Measurements from ENCODE around the gene PPP1CA.
"Not testable (repeated sequence)": the region's sequence is repeated elsewhere in the genome, so short reads cannot be mapped to it uniquely, and the experiment has no call there.

The PPP1CA gene

DNA sequence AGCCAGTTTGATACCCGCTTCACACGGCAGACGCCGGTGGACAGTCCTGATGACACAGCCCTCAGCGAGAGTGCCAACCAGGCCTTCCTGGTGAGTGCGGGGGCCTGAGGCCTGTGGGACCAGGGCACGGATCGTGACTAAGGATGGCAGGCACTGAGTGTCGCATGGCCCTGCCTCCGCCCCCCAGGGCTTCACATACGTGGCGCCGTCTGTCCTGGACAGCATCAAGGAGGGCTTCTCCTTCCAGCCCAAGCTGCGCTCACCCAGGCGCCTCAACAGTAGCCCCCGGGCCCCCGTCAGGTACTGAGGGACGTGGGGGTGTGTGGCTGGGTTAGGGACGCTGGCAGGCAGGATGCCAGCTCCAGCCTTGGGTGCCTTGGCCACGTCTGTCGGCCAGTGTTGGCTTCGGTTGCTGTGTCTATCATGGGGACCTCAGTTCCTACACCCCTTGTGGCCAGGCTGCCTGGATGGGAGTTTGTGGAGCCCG is 32.8 kb upstream of the PPP1CA start:
- no peak for DNase-seq (ENCODE audit: low read depth)

DNA sequence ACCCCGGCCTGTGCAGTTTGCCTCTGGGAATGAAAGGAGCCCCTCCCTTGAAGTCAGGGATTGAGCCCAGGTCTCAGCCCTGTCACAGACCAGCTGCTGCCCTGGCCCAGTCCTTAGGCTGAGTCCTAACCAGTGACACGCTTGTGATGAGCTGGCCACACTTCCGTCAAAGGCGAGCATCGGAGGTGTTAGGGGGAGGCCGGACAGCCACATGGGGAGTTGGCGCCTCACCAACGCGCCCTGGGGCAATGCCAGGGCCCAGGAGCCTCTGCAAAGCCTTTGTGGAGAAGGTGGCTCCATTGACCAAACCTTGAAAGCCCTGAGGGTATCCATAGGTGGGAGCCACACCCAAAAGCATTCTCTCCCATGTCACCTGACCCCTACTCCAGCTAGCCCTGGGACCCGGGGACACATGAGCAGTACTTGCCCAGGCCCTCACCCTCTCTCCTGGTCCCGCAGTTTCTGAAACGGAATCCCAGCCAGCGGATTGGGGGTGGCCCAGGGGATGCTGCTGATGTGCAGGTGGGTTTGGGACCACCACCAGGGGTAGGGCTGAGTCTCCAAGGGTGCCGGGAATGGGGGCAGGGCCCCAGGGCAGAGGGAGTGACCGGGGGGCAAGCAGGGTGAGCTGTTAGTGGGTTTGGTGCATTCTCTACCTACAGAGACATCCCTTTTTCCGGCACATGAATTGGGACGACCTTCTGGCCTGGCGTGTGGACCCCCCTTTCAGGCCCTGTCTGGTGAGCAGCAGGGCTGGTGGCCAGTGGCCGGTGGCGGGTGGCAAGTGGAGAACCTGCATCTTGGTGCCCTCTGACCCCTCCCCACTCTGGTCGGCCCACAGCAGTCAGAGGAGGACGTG is 32.1 kb upstream of the PPP1CA start:
- DNase-seq (ENCODE audit: low read depth): no peak

DNA sequence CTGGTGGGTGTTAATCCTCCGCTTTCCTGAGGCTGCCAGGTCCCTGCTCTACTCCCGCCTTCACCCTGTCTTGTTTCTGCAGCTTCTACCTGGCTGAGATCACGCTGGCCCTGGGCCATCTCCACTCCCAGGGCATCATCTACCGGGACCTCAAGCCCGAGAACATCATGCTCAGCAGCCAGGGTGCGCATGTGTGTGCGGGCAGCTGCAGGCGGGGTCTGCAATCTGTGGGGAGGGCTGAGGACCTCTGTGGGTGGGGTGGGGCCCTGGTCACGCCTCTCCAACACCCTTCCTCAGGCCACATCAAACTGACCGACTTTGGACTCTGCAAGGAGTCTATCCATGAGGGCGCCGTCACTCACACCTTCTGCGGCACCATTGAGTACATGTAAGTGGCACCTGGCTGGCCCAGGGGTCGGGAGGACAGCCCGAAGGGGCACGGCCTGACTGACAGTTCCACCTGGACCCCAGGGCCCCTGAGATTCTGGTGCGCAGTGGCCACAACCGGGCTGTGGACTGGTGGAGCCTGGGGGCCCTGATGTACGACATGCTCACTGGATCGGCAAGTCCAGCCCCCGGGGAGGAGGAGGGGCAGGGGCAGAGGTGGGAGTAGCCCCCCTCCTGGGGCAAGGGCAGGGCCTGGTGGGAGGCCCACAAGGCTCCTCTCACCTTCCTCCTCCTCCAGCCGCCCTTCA is 31.1 kb upstream of the PPP1CA start:
- no peak for DNase-seq (ENCODE audit: low read depth)

DNA sequence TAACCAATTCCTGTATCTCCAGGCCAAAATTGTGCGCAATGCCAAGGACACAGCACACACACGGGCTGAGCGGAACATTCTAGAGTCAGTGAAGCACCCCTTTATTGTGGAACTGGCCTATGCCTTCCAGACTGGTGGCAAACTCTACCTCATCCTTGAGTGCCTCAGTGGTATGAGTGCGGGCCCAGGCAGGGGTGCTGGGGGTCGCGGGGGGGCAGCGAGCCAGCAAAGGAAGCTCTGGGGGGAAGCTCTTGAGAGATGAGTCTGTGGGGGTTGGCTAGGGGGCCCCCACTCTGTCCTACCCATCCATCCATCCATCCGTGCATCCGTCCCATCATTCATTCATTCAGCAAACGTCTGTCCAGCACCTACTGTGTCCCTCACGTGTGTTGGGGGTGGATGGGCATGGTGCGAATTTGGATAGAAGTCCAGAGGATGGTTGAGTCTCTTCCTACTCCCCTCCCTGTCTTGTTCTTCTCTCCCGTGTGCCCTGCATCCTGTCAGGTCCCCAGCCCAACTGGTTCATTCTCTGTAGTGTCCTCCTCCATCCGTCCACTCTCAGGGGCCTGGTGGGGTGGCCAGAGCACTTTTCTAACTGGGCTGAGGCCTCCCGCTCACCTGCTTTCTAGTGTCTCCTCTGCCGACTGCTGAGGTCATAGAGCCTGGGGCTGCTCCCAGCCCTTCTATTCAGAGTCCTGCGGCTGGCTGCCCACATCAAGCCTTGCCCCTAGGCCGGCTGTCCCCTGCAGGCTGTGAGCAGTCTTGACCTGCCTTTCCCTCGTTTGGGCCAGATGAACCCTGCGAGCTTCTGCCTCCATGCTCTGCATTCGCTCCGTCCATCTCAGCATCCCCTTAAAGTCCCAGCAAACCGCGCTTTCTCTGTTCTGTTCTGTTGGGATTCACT is 29.9 kb upstream of the PPP1CA start:
- no peak for DNase-seq (ENCODE audit: low read depth)

DNA sequence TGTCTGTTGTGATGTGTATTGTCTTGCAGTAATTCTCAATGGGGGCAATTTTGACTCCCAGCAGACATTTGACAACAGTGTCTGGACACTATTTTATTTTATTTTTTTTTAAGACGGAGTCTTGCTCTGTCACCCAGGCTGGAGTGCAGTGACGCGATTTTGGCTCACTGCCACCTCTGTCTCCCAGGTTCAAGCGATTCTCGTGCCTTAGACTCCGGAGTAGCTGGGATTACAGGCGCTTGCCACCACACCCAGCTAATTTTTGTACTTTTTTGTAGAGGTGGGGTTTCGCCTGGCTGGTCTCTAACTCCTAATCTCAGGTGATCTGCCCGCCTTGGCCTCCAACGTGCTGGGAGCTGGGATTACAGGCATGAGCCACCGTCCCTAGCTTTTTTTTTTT is 28.1 kb upstream of the PPP1CA start:
- no peak for DNase-seq (ENCODE audit: low read depth)

DNA sequence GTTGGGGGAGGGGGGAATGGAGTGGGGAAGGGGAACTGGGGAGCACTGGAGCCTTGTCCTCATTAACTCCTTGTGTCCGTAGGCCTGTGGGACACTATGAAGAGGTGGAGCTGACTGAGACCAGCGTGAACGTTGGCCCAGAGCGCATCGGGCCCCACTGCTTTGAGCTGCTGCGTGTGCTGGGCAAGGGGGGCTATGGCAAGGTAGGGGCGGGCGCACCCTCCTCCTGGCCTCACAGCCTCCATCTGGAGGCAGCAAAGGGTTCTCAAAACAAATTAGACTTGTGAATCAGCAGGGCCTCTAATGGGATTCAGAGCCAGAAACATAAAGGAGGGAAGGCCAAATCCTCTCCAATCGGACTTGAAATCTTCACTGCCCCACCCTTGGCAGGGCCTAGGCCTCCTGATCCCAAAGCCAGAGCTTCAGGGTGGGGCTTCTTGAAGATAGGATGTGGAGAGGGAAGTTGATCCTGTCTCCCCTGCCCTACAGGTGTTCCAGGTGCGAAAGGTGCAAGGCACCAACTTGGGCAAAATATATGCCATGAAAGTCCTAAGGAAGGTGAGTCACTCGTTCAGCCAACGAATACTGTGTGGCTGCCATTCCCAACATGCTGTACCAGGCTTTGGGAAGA is 27.5 kb upstream of the PPP1CA start:
- no peak for DNase-seq (ENCODE audit: low read depth)

DNA sequence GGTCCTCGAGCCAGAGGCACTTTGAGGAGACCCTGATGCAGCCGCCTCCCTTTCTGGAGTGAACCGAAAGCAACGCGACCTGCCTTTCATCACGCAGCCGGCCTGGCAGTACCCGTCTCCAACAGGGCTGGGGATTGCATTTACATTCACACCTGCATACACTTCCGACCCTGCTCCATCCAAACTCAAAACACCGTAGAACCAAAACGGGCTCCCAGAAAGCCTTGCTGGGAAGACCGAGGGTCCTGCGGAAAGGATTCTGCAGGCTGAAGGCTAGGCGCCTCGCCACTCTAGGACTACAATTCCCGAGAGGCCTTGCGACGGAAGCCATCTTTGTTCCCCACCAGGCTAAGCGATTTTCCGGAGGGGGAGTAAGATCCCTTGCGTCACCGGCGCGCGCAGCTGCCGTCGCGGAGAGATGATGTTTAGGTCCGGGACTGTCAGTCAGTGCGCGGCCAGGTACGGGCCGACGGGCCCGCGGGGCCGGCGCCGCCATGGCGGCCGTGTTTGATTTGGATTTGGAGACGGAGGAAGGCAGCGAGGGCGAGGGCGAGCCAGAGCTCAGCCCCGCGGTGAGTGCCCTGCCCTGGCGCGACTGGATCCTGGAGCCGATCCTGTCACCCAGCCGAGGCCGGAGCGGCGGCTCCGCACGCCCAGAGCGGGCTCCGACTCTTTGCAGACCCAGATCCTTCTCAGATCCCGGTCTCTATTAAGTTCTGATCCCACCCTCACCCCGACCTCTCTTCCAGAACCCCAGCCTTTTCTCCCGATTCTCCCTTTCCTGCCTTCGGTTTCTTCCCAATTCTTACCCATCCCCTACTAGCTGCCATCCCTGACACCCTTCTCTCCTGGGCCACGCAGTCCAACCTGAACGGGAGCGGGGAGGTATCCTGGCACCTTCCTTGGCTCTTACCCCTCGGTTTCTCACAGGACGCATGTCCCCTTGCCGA is 26.7 kb upstream of the PPP1CA start, which contains the start of gene RPS6KB2:
TSS of gene RPS6KB2 (plus strand) at position 443 of the 950 bp plus-strand sequence. CDS start at position 495, 52 bp downstream.
- DNase-seq (ENCODE audit: low read depth): peak; percentile 99

DNA sequence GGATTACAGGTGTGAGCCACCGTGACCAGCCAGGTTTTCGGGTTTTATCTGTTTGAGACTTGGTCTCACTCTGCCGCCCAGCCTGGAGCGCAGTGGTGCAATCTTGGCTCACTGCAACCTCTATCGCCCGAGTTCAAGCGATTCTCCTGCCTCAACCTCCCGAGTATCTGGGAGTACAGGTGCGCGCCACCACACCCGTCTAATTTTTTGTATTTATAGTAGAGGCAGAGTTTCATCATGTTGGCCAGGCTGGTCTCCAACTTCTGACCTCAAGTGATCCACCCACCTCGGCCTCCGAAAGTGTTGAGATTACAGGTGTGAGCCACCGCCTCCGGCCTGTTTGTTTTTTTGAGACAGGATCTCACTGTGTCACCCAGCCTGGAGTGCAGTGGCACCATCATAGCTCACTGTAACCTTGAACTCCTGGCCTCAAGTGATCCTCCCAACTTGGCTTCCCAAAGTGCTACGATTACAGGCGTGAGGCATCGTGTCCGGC is 25.8 kb upstream of the PPP1CA start:
- not testable (repeated sequence) for DNase-seq (ENCODE audit: low read depth)

DNA sequence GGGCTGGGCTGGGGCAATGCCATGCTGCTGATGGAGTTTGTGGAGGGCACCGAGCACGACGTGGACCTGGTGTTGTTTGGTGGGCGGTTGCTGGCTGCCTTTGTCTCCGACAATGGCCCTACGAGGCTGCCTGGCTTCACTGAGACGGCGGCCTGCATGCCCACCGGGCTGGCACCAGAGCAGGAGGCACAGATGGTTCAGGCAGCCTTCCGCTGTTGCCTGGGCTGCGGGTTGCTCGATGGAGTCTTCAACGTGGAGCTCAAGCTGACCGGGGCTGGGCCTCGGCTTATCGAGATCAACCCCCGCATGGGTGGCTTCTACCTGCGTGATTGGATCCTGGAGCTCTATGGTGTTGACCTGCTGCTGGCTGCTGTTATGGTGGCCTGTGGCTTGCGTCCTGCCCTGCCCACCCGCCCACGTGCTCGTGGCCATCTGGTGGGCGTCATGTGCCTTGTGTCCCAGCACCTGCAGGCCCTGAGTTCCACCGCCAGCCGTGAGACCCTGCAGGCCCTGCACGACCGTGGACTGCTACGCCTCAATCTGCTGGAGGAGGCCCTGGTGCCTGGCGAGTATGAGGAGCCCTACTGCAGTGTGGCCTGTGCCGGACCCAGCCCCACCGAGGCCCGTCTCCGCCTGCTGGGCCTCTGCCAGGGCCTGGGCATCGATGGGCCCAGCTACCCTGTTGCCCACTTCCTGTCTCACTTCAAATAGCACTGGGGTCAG is 22.4 kb upstream of the PPP1CA start:
- no peak for DNase-seq (ENCODE audit: low read depth)

DNA sequence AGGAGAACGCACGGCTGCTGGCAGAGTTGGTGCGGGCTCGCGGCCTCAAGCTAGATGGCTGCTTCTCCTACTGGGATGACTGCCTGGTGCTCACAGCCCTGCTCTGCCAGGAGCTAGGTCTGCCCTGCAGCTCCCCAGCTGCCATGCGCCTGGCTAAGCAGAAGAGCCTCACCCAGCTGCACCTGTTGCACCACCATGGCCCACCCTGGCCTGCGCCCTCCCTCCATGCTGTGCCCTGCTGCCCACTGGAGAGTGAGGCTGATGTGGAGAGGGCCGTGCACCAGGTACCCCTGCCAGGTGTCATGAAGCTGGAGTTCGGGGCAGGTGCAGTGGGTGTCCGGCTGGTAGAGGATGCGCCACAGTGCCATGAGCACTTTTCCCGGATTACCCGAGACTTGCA is 21.8 kb upstream of the PPP1CA start:
- DNase-seq (ENCODE audit: low read depth): no peak

DNA sequence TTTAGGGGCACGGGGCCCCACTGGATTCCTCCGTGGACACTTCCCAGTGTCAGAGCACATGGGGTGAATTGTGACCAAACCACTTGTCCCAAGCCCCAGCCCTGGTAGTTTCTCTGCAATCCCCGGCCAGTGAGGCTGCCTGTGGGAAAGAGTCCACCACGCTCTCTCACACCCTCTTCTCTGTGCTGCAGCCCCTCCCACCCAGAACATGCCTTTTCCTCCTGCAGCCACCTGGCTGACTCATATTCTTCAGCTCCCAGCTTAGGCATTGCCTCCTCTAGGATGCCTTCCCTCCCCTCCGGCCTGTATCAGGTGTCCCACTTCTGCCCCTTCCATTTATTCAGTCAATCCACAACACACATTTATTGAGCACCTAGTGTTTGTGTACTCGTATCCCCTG is 21.2 kb upstream of the PPP1CA start:
- no peak for DNase-seq (ENCODE audit: low read depth)

DNA sequence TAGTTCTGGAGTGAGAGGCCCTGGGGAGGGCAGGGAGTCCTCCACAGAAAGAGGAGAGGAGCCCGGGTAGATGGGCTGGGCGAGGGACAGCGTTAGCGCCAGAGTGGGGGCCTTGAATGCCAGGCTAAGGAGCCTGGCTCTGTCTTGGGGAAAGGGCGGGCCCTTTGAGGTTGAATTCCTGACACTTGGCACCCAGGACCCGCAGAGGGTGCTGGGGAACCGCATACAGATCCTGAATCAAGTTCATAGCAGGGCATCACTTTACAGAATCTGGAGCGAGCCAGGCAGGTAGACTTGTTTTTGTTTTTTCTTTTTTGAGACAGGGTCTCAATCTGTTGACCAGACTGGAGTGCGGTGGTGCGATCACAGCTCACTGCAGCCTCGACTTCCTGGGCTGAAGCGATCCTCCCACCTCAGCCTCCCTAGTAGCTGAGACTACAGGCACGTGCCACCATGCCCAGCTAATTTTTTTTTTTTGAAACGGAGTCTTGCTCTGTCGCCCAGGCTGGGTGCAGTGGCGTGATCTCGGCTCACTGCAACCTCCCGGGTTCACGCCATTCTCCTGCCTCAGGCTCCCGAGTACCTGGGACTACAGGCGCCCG is 19.9 kb upstream of the PPP1CA start:
- DNase-seq (ENCODE audit: low read depth): no peak

DNA sequence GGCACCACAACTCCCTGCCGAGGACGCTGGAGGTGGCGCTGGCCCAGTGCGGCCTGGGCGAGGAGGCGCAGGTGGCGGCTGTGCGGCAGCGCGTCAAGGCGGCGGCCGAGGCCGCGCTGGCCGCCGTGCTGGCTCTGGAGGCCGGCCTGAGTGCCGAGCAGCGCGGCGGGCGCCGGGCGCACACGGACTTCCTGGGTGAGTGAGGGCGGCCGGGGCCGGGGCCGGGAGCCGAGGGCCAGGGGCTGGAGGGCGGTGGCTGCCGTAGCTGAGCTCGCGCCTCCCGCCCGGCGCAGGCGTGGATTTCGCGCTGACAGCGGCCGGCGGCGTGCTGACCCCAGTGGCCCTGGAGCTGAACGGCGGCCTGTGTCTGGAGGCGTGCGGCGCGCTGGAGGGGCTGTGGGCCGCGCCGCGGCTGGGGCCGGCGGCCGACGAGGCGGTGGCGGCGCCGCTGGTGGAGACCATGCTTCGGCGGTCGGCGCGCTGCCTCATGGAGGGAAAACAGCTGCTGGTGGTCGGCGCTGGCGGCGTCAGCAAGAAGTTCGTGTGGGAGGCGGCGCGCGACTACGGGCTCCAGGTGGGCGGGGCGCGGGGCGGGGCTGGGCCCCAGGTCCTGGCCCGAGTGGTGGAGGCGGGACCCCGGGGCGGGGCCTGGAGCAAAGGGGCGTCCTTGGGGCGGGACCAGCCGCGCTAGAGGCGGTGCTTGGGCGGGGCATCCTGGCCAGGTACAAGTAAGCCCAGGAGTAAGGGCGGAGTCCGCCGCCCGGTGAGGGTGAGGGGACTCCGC is 19.2 kb upstream of the PPP1CA start:
- peak; percentile 98 for DNase-seq (ENCODE audit: low read depth)

DNA sequence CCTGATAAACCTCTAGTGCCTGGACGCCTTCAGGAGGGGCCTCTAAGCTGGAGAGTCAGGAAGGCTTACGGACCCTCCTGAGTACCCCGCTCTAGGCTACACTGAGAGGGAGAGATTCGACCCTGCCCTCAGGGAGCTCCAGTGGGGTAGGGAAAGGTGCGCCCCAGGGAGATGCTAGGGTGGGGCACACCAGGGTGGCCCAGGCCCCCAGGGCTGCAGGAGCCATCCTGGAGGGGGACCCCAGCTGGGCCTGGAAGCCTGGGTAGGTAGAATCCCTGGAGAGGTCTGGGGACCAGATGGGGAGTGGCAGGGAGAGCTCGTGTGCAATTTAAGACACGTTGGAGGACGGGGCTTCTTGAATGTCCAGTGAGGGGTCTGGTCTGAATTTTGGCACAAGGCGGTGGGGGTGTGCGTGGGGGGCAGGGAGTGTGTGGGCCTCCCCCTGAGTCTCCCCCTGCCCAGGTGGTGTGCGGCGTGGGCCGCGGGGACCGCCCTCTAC is 18.5 kb upstream of the PPP1CA start:
- no peak for DNase-seq (ENCODE audit: low read depth)

DNA sequence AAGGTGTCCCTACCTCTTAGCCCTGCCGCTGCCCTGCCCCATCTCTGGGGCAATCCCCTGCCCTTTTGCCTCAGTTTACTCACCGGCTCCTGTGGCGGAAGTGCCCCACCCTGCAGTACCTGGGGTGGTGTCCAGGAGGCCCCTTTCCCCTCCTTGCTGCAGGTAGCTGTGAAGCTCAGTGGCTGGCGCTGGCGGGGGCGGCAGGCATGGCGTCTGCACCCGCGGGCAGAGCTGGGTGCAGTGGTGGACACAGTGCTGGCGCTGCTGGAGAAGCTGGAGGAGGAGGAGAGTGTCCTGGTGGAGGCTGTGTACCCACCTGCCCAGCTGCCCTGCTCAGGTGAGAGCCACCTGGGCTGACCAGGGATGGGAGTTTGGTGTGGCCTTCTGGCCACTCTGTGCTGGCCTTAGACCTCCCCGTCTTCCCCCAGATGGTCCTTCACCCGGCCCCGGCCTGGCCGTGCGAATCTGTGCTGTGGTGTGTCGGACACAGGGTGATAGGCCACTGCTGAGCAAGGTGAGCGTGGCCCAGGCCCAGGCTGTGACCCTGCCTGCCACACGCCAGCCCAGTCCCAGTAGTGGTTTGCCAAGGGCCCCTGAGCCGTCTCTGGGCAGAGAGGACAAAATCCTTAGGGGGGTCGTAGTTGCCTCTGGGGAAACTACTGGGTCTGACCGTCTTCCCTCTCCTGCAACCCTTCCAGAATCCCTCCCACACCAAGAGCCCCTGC is 17.8 kb upstream of the PPP1CA start:
- DNase-seq (ENCODE audit: low read depth): no peak

DNA sequence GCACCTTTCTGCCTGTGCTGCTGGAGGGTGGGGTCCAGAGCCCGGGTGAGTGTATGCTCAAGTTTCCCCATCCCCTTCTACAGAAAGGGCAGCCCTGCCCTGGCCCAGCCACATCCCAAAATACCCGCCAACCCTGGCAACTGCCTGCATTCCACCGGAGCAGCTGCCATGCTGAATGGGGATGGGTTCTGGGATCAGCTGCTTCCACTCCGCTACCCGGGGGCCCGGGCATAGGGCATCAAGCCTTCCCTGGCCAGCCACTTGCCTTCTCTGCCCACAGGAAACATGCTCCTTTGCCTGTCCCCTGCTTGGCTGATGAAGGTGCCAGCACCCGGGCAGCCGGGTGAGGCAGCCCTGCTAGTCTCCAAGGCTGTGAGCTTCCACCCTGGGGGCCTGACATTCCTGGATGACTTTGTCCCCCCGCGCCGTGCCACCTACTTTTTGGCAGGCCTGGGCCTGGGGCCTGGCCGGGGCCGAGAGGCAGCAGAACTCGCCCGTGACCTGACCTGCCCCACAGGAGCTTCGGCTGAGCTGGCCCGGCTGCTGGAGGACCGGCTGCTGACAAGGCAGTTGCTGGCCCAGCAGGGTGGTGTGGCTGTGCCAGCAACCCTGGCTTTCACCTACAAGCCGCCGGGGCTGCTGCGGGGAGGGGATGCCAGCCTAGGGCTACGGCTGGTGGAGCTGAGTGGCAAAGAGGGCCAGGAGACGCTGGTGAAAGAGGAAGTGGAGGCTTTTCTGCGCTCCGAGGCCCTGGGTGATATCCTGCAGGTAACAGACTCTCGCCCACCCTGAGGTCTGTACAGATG is 17.0 kb upstream of the PPP1CA start:
- DNase-seq (ENCODE audit: low read depth): no peak

DNA sequence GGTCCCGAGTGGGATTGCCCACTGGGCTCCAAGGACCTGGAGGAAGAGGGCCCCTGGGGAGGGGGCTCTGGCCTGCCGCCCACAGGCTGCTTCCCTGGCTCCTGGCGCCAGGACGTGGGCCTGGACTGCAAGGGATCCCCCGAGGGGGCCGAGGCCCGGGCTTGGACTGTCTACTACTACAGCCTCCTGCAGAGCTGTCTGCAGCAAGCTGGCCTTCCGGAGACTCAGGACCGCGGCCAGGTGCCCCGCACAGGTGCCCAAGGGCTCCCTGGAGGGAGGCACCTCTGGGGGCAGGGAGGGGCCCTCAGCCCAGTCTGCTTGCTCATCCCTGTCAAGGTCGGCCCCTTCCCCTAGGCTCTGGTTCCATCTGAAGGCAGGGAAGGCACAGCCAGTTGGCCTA is 15.8 kb upstream of the PPP1CA start:
- DNase-seq (ENCODE audit: low read depth): no peak
